ENCODE measurements around the gene TIAM1. TPM values are rescaled to one million over a fixed set of nuclear protein-coding genes. Genes with fewer than 3 reads are reported as not detected.

The TIAM1 gene
- total and polyA plus RNA-seq, 2 experiments from 2014 or later, result 3.2 to 7.6 TPM

DNA sequence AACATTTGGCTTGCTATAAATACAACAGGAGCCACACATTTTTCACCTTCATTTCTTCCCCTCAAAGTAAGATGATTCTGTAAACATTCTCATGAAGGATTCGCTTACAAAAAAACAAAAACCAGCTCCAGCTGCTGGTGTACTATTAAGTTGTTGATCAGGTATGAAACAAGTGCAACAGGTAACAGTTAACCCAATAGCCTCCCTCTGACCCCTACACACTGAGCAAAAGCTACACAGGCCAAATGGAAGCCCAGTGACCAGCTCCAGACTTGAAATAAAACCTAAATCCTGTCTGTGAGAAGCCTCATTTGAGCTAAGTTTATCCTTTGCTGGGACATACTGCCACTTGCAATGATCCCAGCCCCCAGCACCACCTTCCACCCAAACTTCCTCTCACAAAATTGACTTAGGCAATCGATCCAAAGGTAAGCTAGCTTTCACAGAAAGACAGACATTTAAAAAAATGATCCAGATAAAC, 991 bp downstream of the TIAM1 start:
- DNase-seq, result peak; percentile 11
- H3K4me2 ChIP-seq (ENCODE audit: unreplicated experiment), result peak overlapping the region; percentile 89
- peaks cover 32% of the 10 kb centered on the region; the same call in 1 of the 2 replicates for H3K79me2 ChIP-seq (ENCODE audit: insufficient read depth)
- TF ChIP-seq EZH2phosphoT487 (IDR thresholded peaks at IDR 0.05; ENCODE audit: insufficient read depth, low read depth) (no peak), EZH2 (IDR thresholded peaks at IDR 0.05; ENCODE audit: insufficient read depth, poor library complexity, severe bottlenecking) (no peak)
- H3K9me3 ChIP-seq (ENCODE audit: low read depth), result no peaks in the 10 kb centered on the region
- peak overlapping the region; percentile 86 for H3K4me3 ChIP-seq
- no peaks in the 10 kb centered on the region for H3K27me3 ChIP-seq (replicated peaks; ENCODE audit: insufficient read depth)
- H3K4me1 ChIP-seq (ENCODE audit: insufficient read depth), result peaks cover 6% of the 10 kb centered on the region; the same call in 1 of the 2 replicates
- WGBS, 2 experiments (ENCODE audit: low coverage in 1 of 2, low lambda C conversion rate in 2 of 2, missing lambda C conversion rate in 2 of 2), result 44 to 47% methylated on average over 2 of the region's 2 CpGs
- no peaks in the 10 kb centered on the region for H3K36me3 ChIP-seq (ENCODE audit: low read depth)
- no peaks in the 10 kb centered on the region for H3K9me2 ChIP-seq (ENCODE audit: insufficient read depth)
- peak overlapping the region; percentile 82 for H3K9ac ChIP-seq
- no peak overlapping the region for H3K27ac ChIP-seq
- peak overlapping the region; percentile 85 for H2AFZ ChIP-seq
- H3F3A ChIP-seq (ENCODE audit: insufficient read depth), result no peaks in the 10 kb centered on the region
- H4K20me1 ChIP-seq (ENCODE audit: insufficient read depth), result no peaks in the 10 kb centered on the region
- in situ Hi-C loops (cut with MboI), result no loop called here

DNA sequence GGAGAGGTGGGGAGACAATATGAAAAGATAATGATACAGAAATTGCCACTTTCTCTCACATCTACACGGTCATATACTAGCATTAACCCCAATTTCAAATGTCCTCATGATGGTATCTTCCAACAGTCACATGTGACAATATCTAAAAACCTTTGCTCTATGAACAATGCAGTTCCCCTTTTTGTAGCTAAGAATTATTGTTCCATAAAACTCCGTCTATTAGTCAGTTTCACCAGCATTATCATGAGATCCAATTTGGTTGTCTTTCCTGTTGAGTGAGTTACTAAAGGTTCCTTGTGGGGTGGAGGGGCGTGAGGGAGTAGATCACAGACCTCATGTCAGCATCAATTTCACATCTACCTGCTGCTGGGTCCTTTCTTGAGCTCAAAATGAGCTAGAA, 1.7 kb downstream of the TIAM1 start:
- H4K20me1 ChIP-seq (ENCODE audit: insufficient read depth), result no peaks in the 10 kb centered on the region
- TF ChIP-seq EZH2 (IDR thresholded peaks at IDR 0.05; ENCODE audit: insufficient read depth, poor library complexity, severe bottlenecking), result no peak
- TF ChIP-seq EZH2phosphoT487 (IDR thresholded peaks at IDR 0.05; ENCODE audit: insufficient read depth, low read depth), result no peak
- in situ Hi-C loops (cut with MboI), result no loop called here
- H2AFZ ChIP-seq, result no peak overlapping the region
- no peaks in the 10 kb centered on the region for H3F3A ChIP-seq (ENCODE audit: insufficient read depth)
- H3K79me2 ChIP-seq (ENCODE audit: insufficient read depth), result peaks cover 32% of the 10 kb centered on the region; the same call in 1 of the 2 replicates
- no peak overlapping the region for H3K9ac ChIP-seq
- no peak for DNase-seq
- no peaks in the 10 kb centered on the region for H3K27me3 ChIP-seq (replicated peaks; ENCODE audit: insufficient read depth)
- H3K4me3 ChIP-seq, result no peak overlapping the region
- no peak overlapping the region for H3K4me2 ChIP-seq (ENCODE audit: unreplicated experiment)
- peaks cover 6% of the 10 kb centered on the region; the same call in 1 of the 2 replicates for H3K4me1 ChIP-seq (ENCODE audit: insufficient read depth)
- WGBS, 2 experiments (ENCODE audit: low coverage in 1 of 2, low lambda C conversion rate in 2 of 2, missing lambda C conversion rate in 2 of 2), result 96 to 97% methylated on average over 3 of the region's 3 CpGs
- no peaks in the 10 kb centered on the region for H3K36me3 ChIP-seq (ENCODE audit: low read depth)
- H3K9me3 ChIP-seq (ENCODE audit: low read depth), result no peaks in the 10 kb centered on the region
- H3K27ac ChIP-seq, result no peak overlapping the region
- no peaks in the 10 kb centered on the region for H3K9me2 ChIP-seq (ENCODE audit: insufficient read depth)

DNA sequence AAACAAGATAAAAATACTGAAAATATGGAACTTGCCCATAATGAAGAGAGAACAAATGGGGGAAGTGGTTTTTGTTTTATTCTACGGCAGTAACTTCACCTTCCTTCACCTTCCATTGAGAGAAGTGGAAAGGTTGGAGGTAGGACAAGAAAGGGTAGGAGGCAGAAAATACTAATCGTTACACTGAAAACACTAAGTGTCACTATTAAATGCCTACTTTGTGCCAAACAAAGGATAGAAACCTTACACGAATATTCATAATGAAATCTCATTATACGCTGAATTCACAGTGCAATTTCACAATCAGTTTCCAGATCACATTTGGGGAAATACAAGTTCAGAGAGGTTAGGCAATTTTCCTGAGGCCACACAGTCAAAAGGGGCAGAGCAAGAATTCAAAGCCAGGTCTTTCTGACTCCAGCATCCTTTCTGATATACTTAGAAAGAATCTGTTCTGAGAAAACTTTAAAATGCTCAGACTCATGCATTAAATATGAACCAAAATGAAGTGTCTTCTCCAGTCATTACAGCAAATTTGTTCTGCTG, 3.0 kb downstream of the TIAM1 start:
- Histone ChIP-seq H3K79me2 (ENCODE audit: insufficient read depth) (peaks cover 32% of the 10 kb centered on the region; the same call in 1 of the 2 replicates), H3K9me2 (ENCODE audit: insufficient read depth) (no peaks in the 10 kb centered on the region), H3F3A (ENCODE audit: insufficient read depth) (peaks cover 6% of the 10 kb centered on the region), H3K9ac (no peak overlapping the region), H3K27me3 (replicated peaks; ENCODE audit: insufficient read depth) (no peaks in the 10 kb centered on the region), H3K9me3 (ENCODE audit: low read depth) (no peaks in the 10 kb centered on the region), H2AFZ (no peak overlapping the region), H4K20me1 (ENCODE audit: insufficient read depth) (no peaks in the 10 kb centered on the region), H3K36me3 (ENCODE audit: low read depth) (no peaks in the 10 kb centered on the region), H3K4me2 (ENCODE audit: unreplicated experiment) (no peak overlapping the region), H3K27ac (no peak overlapping the region), H3K4me3 (no peak overlapping the region), H3K4me1 (ENCODE audit: insufficient read depth) (peaks cover 14% of the 10 kb centered on the region)
- no peak for TF ChIP-seq EZH2phosphoT487 (IDR thresholded peaks at IDR 0.05; ENCODE audit: insufficient read depth, low read depth)
- TF ChIP-seq EZH2 (IDR thresholded peaks at IDR 0.05; ENCODE audit: insufficient read depth, poor library complexity, severe bottlenecking), result no peak
- 94 to 95% methylated on average over 4 of the region's 4 CpGs for WGBS, 2 experiments (ENCODE audit: low coverage in 1 of 2, low lambda C conversion rate in 2 of 2, missing lambda C conversion rate in 2 of 2)
- in situ Hi-C loops (cut with MboI), result no loop called here
- no peak for DNase-seq

DNA sequence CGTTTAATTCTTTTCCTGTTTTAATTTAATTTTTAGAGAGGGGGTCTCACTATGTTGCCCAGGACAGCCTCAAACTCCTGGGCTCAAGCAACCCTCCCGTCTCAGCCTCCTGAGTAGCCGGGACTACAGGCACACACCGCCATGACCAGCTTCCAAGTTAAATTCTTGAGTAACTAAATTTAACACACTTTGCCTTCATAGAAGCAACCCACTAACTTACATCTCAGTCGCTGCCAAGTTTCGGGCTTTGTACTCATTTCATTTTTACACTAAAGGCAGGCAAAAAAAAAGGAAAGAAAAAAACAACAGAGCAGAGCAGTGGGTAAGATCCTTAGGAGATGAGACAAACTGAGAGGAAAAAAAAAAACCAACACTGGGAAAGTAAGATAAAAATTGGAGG, 3.5 kb downstream of the TIAM1 start:
- Histone ChIP-seq H3K27ac (no peak overlapping the region), H3K36me3 (ENCODE audit: low read depth) (no peaks in the 10 kb centered on the region), H3F3A (ENCODE audit: insufficient read depth) (peaks cover 10% of the 10 kb centered on the region), H3K27me3 (replicated peaks; ENCODE audit: insufficient read depth) (no peaks in the 10 kb centered on the region), H3K9ac (no peak overlapping the region), H2AFZ (no peak overlapping the region), H3K9me3 (ENCODE audit: low read depth) (no peaks in the 10 kb centered on the region), H3K9me2 (ENCODE audit: insufficient read depth) (no peaks in the 10 kb centered on the region), H3K4me3 (no peak overlapping the region), H3K4me2 (ENCODE audit: unreplicated experiment) (no peak overlapping the region), H3K4me1 (ENCODE audit: insufficient read depth) (peaks cover 17% of the 10 kb centered on the region), H3K79me2 (ENCODE audit: insufficient read depth) (peaks cover 32% of the 10 kb centered on the region; the same call in 1 of the 2 replicates), H4K20me1 (ENCODE audit: insufficient read depth) (no peaks in the 10 kb centered on the region)
- DNase-seq, result no peak
- 97% methylated on average over 6 of the region's 6 CpGs for WGBS, 2 experiments (ENCODE audit: low coverage in 1 of 2, low lambda C conversion rate in 2 of 2, missing lambda C conversion rate in 2 of 2)
- in situ Hi-C loops (cut with MboI), result no loop called here
- TF ChIP-seq EZH2 (IDR thresholded peaks at IDR 0.05; ENCODE audit: insufficient read depth, poor library complexity, severe bottlenecking) (no peak), EZH2phosphoT487 (IDR thresholded peaks at IDR 0.05; ENCODE audit: insufficient read depth, low read depth) (no peak)

All from GM23248 (cell line).